Medulla oblongata (tissue), 1 donor: Measurements from ENCODE around the gene UBE2Z.
"Not testable (repeated sequence)": the region's sequence is repeated elsewhere in the genome, so short reads cannot be mapped to it uniquely, and the experiment has no call there.

Experiments used
- DNase-seq: peaks from one replicate; pipeline ENCODE4 v3.0.0-alpha.2; 2015; ENCODE audit errors: extremely low spot score

Gene UBE2Z

GRCh38 chr17:48908047-48908843, at the start of gene UBE2Z:
Gene UBE2Z (plus strand): TSS chr17:48908407. CDS start chr17:48908504, 97 bp downstream.
- DNase-seq = peak; percentile 97

GRCh38 chr17:48860034-48860433, 48.2 kb upstream of the UBE2Z start:
- no peak for DNase-seq

GRCh38 chr17:48860456-48860855, 47.8 kb upstream of the UBE2Z start:
- no peak for DNase-seq

- no peak for DNase-seq
These were observed 39.2 kb upstream of the UBE2Z start for GRCh38 chr17:48868916-48869500.

GRCh38 chr17:48869821-48870318, 38.3 kb upstream of the UBE2Z start:
- DNase-seq = no peak

DNA sequence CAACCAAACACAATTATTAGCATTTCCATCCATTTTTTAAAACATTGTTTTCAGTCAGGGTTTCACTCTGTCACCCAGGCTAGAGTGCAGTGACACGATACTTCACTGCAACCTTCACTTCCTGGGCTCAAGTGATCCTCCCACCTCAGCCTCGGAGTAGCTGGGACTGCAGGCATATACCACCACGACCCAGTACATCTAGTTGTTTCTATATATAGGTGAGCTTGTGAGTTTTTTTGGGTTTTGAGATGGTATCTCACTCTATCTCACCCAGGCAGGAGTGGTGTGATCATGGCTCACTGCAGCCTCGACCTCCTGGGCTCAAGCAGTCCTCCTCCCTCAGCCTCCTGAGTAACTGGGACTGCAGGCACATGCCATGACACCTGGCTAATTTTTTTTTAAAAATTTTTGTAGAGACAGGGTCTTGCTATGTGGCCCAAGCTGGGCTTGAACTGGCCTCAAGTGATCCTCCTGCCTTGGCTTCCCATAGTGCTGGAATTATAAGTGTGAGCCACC, 37.1 kb upstream of the UBE2Z start:
- DNase-seq = no peak

DNA sequence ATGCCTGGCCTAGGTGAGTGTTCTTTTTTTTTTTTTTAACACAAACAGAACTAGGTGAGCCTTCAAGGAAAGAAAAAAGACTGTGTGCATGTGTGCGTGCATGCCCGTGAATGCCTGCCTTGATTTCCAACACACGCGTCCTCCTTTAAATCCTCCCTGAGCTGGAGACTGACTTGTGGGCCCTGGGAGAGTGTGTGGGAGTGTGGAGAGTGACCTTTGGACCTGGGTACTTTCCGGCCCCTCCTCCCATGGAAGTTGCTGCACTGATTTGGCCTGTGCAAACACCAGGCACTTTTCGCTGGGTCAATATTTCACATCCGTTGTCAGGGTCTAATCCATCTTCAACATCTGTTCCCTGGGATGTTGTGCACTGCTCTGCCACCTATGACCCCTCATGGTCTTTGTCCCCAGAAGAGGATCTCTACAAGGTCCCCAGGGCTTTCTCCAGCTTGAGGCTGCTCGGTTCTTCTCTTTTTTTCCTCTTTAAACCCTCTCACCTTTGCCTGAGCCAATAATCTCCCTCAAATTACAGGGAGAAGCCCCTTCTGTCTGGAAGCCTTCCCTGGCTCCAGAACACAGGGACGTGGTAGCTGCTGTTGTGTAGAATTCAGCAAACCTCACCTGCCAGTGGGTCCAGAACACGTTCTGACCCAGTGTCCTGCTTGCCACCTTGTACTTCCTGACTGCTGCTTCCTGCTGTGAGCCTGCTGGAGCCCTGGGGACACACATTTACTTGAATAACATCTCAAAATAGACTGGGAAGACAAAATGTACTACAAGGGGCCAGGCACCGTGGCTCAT, 36.5 kb upstream of the UBE2Z start:
- no peak for DNase-seq

DNA sequence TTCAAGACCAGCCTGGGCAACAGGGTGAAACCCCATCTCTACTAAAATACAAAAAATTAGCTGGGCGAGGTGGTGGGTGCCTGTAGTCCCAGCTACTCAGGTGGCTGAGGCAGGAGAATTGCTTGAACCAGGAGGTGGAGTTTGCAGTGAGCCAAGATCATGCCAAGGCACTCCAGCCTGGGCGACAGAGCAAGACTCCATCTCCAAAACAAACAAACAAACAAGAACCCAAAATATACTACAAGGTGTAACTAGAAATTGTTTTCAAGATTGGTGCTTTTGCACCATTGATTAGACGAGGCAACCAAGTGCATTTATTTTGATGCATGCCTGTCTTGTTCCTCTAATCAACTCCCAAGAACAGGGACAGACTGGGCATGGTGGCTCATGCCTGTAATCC, 35.8 kb upstream of the UBE2Z start:
- not testable (repeated sequence) for DNase-seq

- DNase-seq = no peak
These were observed 35.0 kb upstream of the UBE2Z start for GRCh38 chr17:48873209-48873608.

DNA sequence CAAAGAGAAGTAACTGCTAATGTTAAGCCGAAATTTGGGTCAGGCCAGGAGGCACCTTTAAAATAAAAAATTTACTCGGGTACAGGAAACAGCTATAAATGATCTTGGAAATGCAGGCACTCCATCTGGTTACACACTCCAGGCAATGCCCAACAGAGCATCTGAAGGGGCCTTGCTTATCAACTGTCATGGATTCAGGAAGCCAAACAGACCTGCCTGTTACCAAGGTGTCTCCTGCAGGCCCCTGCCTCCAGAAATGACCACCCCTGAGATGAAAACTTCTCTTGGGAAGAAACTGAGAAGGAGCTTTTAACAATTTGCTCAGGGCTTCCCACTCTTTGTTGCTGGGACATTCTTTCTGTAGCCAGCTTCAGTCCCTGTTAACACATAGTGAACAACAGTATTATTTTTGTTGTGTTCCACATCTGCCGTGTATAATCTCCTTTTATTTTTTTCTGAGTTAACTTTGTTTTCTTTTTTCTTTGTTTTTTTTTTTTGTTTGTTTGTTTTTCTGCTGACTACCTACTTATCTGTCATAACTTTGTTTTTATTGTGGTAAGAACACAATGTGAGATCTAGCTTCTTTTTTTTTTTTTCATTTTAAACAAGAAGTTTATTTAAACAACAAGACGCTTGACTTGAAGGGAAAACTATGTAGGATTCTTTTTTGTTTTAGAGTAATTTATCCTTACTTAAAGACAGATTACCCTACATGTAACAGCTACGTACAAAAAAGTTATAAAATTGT, 34.3 kb upstream of the UBE2Z start:
- DNase-seq = no peak

GRCh38 chr17:48878920-48879898, 29.0 kb upstream of the UBE2Z start:
- DNase-seq = peak; percentile 80

DNA sequence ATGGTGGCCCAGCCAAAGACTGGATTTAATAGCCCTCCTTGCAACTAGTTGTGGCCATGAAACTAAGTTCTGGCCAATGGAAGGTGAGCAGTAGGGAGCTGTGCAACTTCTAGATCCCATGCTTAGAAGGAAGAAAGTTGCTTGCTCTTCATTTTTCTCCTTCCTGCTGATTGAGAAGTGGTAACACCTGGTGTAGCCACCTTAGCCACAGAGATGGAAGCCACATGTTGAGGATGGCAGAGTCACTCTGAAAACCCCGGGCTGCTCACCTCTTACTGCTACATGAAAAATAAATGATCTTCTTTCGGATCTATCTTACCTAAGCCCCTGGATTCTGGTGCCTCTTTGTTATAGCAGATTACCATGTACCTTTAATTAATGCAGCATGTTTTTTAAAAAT, 25.9 kb upstream of the UBE2Z start:
- DNase-seq = no peak

GRCh38 chr17:48883171-48883570, 25.0 kb upstream of the UBE2Z start:
- no peak for DNase-seq

DNA sequence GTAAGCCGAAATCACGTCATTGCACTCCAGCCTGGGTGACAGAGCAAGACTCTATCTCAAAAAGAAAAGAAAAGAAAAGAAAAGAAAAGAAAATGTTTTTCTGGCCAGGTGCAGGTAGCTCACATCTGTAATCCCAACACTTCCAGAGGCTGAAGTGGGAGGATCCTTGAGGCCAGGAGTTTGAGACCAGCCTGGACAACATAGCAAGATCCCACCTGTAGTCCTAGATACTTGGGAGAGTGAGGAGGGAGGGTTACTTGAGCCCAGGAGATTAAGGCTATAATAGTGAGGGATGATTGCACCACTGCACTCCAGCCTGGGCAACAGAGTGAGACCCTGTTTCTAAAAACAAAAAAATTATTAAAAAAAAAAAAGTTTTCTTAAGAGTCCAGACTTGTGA, 18.1 kb upstream of the UBE2Z start:
- DNase-seq = no peak

GRCh38 chr17:48892940-48893645, 15.1 kb upstream of the UBE2Z start:
- DNase-seq = no peak

GRCh38 chr17:48893646-48894508, 14.3 kb upstream of the UBE2Z start:
- no peak for DNase-seq

- DNase-seq = no peak
These were observed 13.3 kb upstream of the UBE2Z start for GRCh38 chr17:48894886-48895285.

- DNase-seq = no peak
These were observed 7.0 kb upstream of the UBE2Z start for GRCh38 chr17:48901241-48901640.

- DNase-seq = no peak
These were observed 4.8 kb upstream of the UBE2Z start for GRCh38 chr17:48903401-48903800.
